ENCODE measurements around the gene FIGNL2. TPM values are rescaled to one million over a fixed set of nuclear protein-coding genes. Genes with fewer than 3 reads are reported as not detected.

Gene FIGNL2
- total and polyA plus RNA-seq, 2 of the 4 experiments (the other 2 are of a cell fraction), result under 0.01 to 0.12 TPM

DNA sequence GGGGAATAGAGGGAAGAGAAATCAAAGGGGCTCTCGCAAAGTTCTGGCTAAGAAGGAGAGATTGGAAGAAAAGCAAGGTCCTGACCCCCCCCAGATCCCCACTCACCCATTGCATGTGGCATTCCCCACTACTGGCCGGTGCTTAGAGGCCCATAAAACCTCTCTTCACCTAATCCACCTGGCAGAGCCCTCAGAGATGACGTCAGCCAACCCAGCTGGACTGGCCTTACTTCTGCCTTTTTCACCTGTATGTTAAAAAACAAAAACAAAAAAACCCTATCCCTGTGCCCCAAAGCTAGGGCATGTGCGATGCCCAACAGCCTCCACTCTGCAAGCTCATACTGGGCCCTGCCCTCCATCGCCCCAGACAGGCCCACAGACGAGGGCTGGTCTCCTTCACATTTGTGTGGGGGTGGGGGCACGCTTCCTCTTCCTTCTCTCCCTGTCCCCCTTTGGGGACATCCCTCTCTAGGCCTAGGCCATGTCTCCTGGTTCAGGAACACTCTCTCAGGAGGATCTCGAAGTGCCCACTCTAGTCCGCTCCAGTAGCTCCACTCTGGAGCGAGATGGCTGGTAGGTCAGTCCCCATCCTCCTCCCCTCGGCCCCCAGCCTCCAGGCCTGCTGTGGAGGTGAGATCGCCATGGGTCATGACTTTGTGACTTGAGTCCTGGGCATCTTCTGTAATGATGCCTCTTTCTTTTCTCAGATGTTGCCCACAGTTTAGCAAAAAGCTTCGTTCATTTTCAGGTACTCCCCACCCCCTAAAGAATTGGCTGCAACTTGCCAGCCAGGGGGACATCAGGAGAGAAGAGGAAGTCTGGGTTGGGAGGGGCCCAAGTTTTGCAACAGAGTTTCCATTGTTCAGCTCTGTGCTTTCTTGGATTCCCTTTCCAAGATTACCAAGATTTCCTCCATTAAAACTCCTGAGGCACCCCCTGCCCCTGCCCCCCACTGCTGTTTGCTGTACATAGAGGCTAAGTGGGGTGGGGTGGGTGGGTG lies 37.0 kb downstream of the FIGNL2 start (continued):
- TF ChIP-seq BHLHE40 (IDR thresholded peaks at IDR 0.05; ENCODE audit: low read depth, low read length) (no peak), RCOR1 (IDR thresholded peaks at IDR 0.05; ENCODE audit: insufficient replicate concordance, low read length) (no peak)

DNA sequence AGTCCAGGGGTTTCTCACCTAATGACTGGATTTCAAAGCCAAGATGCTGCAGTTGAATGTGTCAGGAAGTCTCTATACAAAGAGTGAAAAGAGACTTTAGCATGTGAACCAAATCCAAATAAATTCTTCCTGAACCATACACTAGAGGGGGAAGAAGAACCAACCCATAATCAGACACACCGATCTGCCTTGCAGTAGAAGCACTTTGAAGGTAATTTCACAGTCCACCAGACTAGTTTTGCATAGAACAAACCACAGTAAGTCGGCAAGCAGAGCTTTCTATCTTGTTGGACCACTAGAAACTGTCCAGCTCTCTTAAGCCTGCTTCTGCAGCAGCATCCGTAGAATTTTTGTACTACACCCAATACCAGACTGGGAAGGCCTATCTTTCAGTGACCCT lies 39.3 kb downstream of the FIGNL2 start:
- Histone ChIP-seq H2BK20ac (ENCODE audit: low read depth, low read length) (no peak overlapping the region), H2BK15ac (ENCODE audit: low read depth, low read length) (no peak overlapping the region), H4K91ac (ENCODE audit: insufficient read depth, low read depth, low read length) (no peak overlapping the region), H3K27me3 (ENCODE audit: control insufficient read depth, insufficient read depth, low read length) (no peaks in the 10 kb centered on the region), H3K27ac (ENCODE audit: insufficient read depth, low read length) (no peak overlapping the region), H3K4me3 (ENCODE audit: insufficient read depth, low read depth, low read length) (no peak overlapping the region), H2AFZ (replicated peaks; ENCODE audit: low read length, poor library complexity) (no peak overlapping the region), H2BK5ac (ENCODE audit: low read depth, low read length, poor library complexity, severe bottlenecking) (no peak overlapping the region), H2AK5ac (ENCODE audit: low read depth, low read length) (no peak overlapping the region), H2BK120ac (ENCODE audit: low read depth, low read length) (no peak overlapping the region), H4K8ac (ENCODE audit: low read depth in 2 of 2, low read length in 2 of 2) (no peak overlapping the region), H3K4me2 (ENCODE audit: low read depth, low read length) (no peak overlapping the region), H3K9me3 (ENCODE audit: control insufficient read depth, insufficient read depth, low read length) (no peaks in the 10 kb centered on the region), H3K4me1 (ENCODE audit: control insufficient read depth, insufficient read depth, low read length) (0 out of 2 replicates have a peak, but pooled peaks cover 1% of the 10 kb centered on the region), H3K9ac (ENCODE audit: low read depth, low read length) (no peak overlapping the region), H3K79me1 (ENCODE audit: low read depth in 1 of 2, low read length in 2 of 2) (no peaks in the 10 kb centered on the region), H4K20me1 (ENCODE audit: insufficient read depth, low read length) (no peaks in the 10 kb centered on the region; the same call in 1 of the 2 replicates), H3K36me3 (ENCODE audit: control insufficient read depth, insufficient read depth, low read length) (peaks cover 11% of the 10 kb centered on the region), H3K23ac (ENCODE audit: low read depth, low read length) (no peak overlapping the region), H3K4ac (ENCODE audit: low read depth, low read length) (no peak overlapping the region), H3K14ac (replicated peaks; ENCODE audit: low read depth, low read length) (no peak overlapping the region), H2AK9ac (replicated peaks; ENCODE audit: low read depth, low read length, poor library complexity) (no peak overlapping the region), H3K18ac (ENCODE audit: low read depth, low read length) (no peak overlapping the region), H3K9me1 (ENCODE audit: insufficient read depth, low read length) (peaks cover 4% of the 10 kb centered on the region; the same call in 1 of the 2 replicates), H4K5ac (ENCODE audit: low read depth, low read length) (no peak overlapping the region), H3K56ac (ENCODE audit: extremely low read depth, insufficient read depth, low read length) (no peak overlapping the region)
- CTCF ChIA-PET, result no interaction called here
- in situ Hi-C loops (cut with MboI; ENCODE audit: low sequenced_read_pairs) (loop anchor here (10.0 kb wide), 1 partner anchor 274 kb away; no protein-coding TSS in a partner anchor), dilution Hi-C loops (cut with HindIII; ENCODE audit: low sequenced_read_pairs, unreplicated experiment) (no loop called here), intact Hi-C loops (cut with micrococcal nuclease) (no loop called here)
- POLR2A ChIA-PET (ENCODE audit: unreplicated experiment), result no interaction called here
- BruUV-seq (replicated peaks), result TSS peak; percentile 18
- no CpG with 5 or more reads among the region's 3 CpGs for WGBS, 2 experiments (ENCODE audit: extremely low coverage in 2 of 2, insufficient read length in 1 of 2)
- ATAC-seq (ENCODE audit: low read depth) (no peak), DNase-seq (no peak)
- TF ChIP-seq CHD1 (IDR thresholded peaks at IDR 0.05; ENCODE audit: low read depth, low read length) (no peak), NFE2L2 (IDR thresholded peaks at IDR 0.05; ENCODE audit: low read depth, low read length) (no peak), RFX5 (IDR thresholded peaks at IDR 0.05; ENCODE audit: low read depth, low read length) (no peak), RAD21 (IDR thresholded peaks at IDR 0.05; ENCODE audit: low read length) (no peak), MXI1 (IDR thresholded peaks at IDR 0.05; ENCODE audit: borderline replicate concordance, low read depth, low read length) (no peak), MAFK (IDR thresholded peaks at IDR 0.05; ENCODE audit: low read depth, low read length) (no peak), BHLHE40 (IDR thresholded peaks at IDR 0.05; ENCODE audit: low read depth, low read length) (no peak), CEBPB (IDR thresholded peaks at IDR 0.05; ENCODE audit: low read depth, low read length) (no peak), FOS (IDR thresholded peaks at IDR 0.05; ENCODE audit: low read depth, low read length) (no peak), RCOR1 (IDR thresholded peaks at IDR 0.05; ENCODE audit: insufficient replicate concordance, low read length) (no peak), POLR2A (IDR thresholded peaks at IDR 0.05; ENCODE audit: low read depth, low read length) (no peak)
- TF ChIP-seq, protein P1, sequence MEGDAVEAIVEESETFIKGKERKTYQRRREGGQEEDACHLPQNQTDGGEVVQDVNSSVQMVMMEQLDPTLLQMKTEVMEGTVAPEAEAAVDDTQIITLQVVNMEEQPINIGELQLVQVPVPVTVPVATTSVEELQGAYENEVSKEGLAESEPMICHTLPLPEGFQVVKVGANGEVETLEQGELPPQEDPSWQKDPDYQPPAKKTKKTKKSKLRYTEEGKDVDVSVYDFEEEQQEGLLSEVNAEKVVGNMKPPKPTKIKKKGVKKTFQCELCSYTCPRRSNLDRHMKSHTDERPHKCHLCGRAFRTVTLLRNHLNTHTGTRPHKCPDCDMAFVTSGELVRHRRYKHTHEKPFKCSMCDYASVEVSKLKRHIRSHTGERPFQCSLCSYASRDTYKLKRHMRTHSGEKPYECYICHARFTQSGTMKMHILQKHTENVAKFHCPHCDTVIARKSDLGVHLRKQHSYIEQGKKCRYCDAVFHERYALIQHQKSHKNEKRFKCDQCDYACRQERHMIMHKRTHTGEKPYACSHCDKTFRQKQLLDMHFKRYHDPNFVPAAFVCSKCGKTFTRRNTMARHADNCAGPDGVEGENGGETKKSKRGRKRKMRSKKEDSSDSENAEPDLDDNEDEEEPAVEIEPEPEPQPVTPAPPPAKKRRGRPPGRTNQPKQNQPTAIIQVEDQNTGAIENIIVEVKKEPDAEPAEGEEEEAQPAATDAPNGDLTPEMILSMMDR (conservative IDR thresholded peaks at IDR 0.05; ENCODE audit: low read depth, low read length), result no peak
- TF ChIP-seq, protein P2, sequence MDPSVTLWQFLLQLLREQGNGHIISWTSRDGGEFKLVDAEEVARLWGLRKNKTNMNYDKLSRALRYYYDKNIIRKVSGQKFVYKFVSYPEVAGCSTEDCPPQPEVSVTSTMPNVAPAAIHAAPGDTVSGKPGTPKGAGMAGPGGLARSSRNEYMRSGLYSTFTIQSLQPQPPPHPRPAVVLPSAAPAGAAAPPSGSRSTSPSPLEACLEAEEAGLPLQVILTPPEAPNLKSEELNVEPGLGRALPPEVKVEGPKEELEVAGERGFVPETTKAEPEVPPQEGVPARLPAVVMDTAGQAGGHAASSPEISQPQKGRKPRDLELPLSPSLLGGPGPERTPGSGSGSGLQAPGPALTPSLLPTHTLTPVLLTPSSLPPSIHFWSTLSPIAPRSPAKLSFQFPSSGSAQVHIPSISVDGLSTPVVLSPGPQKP (IDR thresholded peaks at IDR 0.05; ENCODE audit: borderline replicate concordance, low read depth, low read length), result no peak

Data from IMR-90 (cell line).